Measurements from ENCODE around the gene CALCOCO1. TPM values are rescaled to one million over a fixed set of nuclear protein-coding genes. Genes with fewer than 3 reads are reported as not detected.
"Not testable (repeated sequence)": the region's sequence is repeated elsewhere in the genome, so short reads cannot be mapped to it uniquely, and the experiment has no call there.

CALCOCO1 gene
- total RNA-seq, 3 donors from 2014 or later = 218 to 301 (median 295) TPM

- Histone ChIP-seq H3K4me1 (peaks cover 0 to 12% of the 10 kb centered on the region in 2 donors), H3K36me3 (no peaks in the 10 kb centered on the region), H3K4me3 (peak overlapping the region; percentile 59 to 91 (median 86)), H3K9me3 (no peaks in the 10 kb centered on the region), H3K27me3 (no peaks in the 10 kb centered on the region), H3K27ac (no peak overlapping the region)
- intact Hi-C loops (cut with DNase I; ENCODE audit: low total_unique reads) = no loop called here
- TF ChIP-seq, protein P1, sequence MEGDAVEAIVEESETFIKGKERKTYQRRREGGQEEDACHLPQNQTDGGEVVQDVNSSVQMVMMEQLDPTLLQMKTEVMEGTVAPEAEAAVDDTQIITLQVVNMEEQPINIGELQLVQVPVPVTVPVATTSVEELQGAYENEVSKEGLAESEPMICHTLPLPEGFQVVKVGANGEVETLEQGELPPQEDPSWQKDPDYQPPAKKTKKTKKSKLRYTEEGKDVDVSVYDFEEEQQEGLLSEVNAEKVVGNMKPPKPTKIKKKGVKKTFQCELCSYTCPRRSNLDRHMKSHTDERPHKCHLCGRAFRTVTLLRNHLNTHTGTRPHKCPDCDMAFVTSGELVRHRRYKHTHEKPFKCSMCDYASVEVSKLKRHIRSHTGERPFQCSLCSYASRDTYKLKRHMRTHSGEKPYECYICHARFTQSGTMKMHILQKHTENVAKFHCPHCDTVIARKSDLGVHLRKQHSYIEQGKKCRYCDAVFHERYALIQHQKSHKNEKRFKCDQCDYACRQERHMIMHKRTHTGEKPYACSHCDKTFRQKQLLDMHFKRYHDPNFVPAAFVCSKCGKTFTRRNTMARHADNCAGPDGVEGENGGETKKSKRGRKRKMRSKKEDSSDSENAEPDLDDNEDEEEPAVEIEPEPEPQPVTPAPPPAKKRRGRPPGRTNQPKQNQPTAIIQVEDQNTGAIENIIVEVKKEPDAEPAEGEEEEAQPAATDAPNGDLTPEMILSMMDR (IDR thresholded peaks at IDR 0.05) = no peak
- no peak for TF ChIP-seq POLR2A (IDR thresholded peaks at IDR 0.05)
- TF ChIP-seq POLR2AphosphoS5 (IDR thresholded peaks at IDR 0.05) = no peak
- no peak for DNase-seq (ENCODE audit: low spot score in 2 of 2)
Observed at GRCh38 chr12:53726341-53726740, 911 bp downstream of the CALCOCO1 start.

DNA sequence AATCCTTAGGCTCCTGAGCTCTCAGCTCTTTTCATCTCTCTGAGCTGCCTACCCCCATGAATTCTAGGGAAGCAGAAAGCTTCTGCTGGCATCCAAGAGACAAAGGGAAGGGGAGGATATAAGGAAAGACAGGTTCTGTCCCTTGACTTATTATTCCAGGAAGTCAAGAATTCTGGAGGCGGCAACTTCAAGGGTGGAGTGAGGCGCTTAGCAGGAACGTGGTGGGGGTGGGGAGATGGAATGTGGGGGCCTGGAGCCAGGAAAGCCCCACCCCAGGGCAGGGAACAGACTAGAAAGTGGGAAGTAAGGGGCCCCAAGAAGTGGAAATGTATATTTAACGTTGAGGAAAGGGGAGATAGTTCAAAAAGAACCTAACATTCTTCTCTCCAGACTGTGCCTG, 1.4 kb downstream of the CALCOCO1 start:
- intact Hi-C loops (cut with DNase I; ENCODE audit: low total_unique reads) = no loop called here
- H3K4me3 ChIP-seq = peak overlapping the region; percentile 59 to 91 (median 86)
- H3K9me3 ChIP-seq = no peaks in the 10 kb centered on the region
- H3K36me3 ChIP-seq = no peaks in the 10 kb centered on the region
- H3K27ac ChIP-seq = peak overlapping the region in 1 of 2 donors; percentile 25
- H3K4me1 ChIP-seq = peaks cover 0 to 12% of the 10 kb centered on the region in 2 donors
- TF ChIP-seq POLR2AphosphoS5 (IDR thresholded peaks at IDR 0.05) (no peak), POLR2A (IDR thresholded peaks at IDR 0.05) (no peak)
- TF ChIP-seq, protein P1 (IDR thresholded peaks at IDR 0.05) = no peak
- DNase-seq (ENCODE audit: low spot score in 2 of 2) = no peak
- H3K27me3 ChIP-seq = no peaks in the 10 kb centered on the region

GRCh38 chr12:53722450-53723041, 4.7 kb downstream of the CALCOCO1 start:
- no peaks in the 10 kb centered on the region for H3K36me3 ChIP-seq
- no peak overlapping the region for H3K4me3 ChIP-seq

GRCh38 chr12:53720946-53721345, 6.3 kb downstream of the CALCOCO1 start:
- Histone ChIP-seq H3K4me1 (peaks cover 0 to 6% of the 10 kb centered on the region in 2 donors), H3K4me3 (no peak overlapping the region), H3K9me3 (no peaks in the 10 kb centered on the region), H3K27me3 (no peaks in the 10 kb centered on the region), H3K27ac (no peak overlapping the region), H3K36me3 (no peaks in the 10 kb centered on the region)
- intact Hi-C loops (cut with DNase I; ENCODE audit: low total_unique reads) = no loop called here
- TF ChIP-seq, protein P1 (IDR thresholded peaks at IDR 0.05) = no peak
- TF ChIP-seq POLR2AphosphoS5 (IDR thresholded peaks at IDR 0.05) = no peak
- no peak for DNase-seq (ENCODE audit: low spot score in 2 of 2)

More at GRCh38 chr12:53722450-53723041, 4.7 kb downstream of the CALCOCO1 start:
- Histone ChIP-seq H3K4me1 (peaks cover 0 to 12% of the 10 kb centered on the region in 2 donors), H3K27me3 (no peaks in the 10 kb centered on the region), H3K9me3 (no peaks in the 10 kb centered on the region), H3K27ac (no peak overlapping the region)
- intact Hi-C loops (cut with DNase I; ENCODE audit: low total_unique reads) = no loop called here
- no peak for DNase-seq (ENCODE audit: low spot score in 2 of 2)
- no peak for TF ChIP-seq POLR2AphosphoS5 (IDR thresholded peaks at IDR 0.05)
- TF ChIP-seq, protein P1 (IDR thresholded peaks at IDR 0.05) = no peak

GRCh38 chr12:53719649-53720048, 7.6 kb downstream of the CALCOCO1 start:
- DNase-seq (ENCODE audit: low spot score in 2 of 2) = no peak
- intact Hi-C loops (cut with DNase I; ENCODE audit: low total_unique reads) = no loop called here
- Histone ChIP-seq H3K9me3 (no peaks in the 10 kb centered on the region), H3K36me3 (peaks cover 4% of the 10 kb centered on the region), H3K4me3 (no peak overlapping the region), H3K4me1 (no peaks in the 10 kb centered on the region), H3K27ac (no peak overlapping the region), H3K27me3 (no peaks in the 10 kb centered on the region)
- TF ChIP-seq POLR2AphosphoS5 (IDR thresholded peaks at IDR 0.05) (no peak), POLR2A (IDR thresholded peaks at IDR 0.05) (no peak)
- TF ChIP-seq, protein P1 (IDR thresholded peaks at IDR 0.05) = no peak

- H3K9me3 ChIP-seq; H3K27ac ChIP-seq; H3K27me3 ChIP-seq; H3K4me3 ChIP-seq; intact Hi-C loops (cut with DNase I; ENCODE audit: low total_unique reads); DNase-seq (ENCODE audit: low spot score in 2 of 2); H3K4me1 ChIP-seq; H3K36me3 ChIP-seq: not testable (repeated sequence)
Observed at GRCh38 chr12:53718567-53718966, 8.7 kb downstream of the CALCOCO1 start.

Measured in breast epithelium (tissue), 4 donors.